ENCODE results near the gene SLC35F4. TPM values are rescaled to one million over a fixed set of nuclear protein-coding genes. Genes with fewer than 3 reads are reported as not detected.

The SLC35F4 gene
- polyA plus RNA-seq, 4 donors, result 2.2 to 3.9 (median 2.6) TPM

GRCh38 chr14:57559576-57559975 is 306.3 kb downstream of the SLC35F4 start:
- DNase-seq (ENCODE audit: low read depth in 4 of 4, low spot score in 2 of 4), result peak in 2 of 4 donors; percentile 32 to 62

- no peak for DNase-seq (ENCODE audit: low read depth in 4 of 4, low spot score in 2 of 4)
These were observed 316.0 kb downstream of the SLC35F4 start for GRCh38 chr14:57549765-57550420.

GRCh38 chr14:57549016-57549564 is 316.8 kb downstream of the SLC35F4 start:
- DNase-seq (ENCODE audit: low read depth in 4 of 4, low spot score in 2 of 4), result no peak

GRCh38 chr14:57547131-57547530 is 318.8 kb downstream of the SLC35F4 start:
- no peak for DNase-seq (ENCODE audit: low read depth in 4 of 4, low spot score in 2 of 4)

- no peak for DNase-seq (ENCODE audit: low read depth in 4 of 4, low spot score in 2 of 4)
These were observed 332.7 kb downstream of the SLC35F4 start for GRCh38 chr14:57533214-57533613.

- DNase-seq (ENCODE audit: low read depth in 4 of 4, low spot score in 2 of 4), result no peak
These were observed 335.3 kb downstream of the SLC35F4 start for GRCh38 chr14:57530571-57530970.

- DNase-seq (ENCODE audit: low read depth in 4 of 4, low spot score in 2 of 4), result no peak
These were observed 338.9 kb downstream of the SLC35F4 start for GRCh38 chr14:57526942-57527341.

- no peak for DNase-seq (ENCODE audit: low read depth in 4 of 4, low spot score in 2 of 4)
These were observed 346.8 kb downstream of the SLC35F4 start for GRCh38 chr14:57519043-57519442.
